MM.1S (cell line): Measurements from ENCODE around the gene TMC3.

ENCODE experiments used
- DNase-seq: peaks from one replicate; pipeline ENCODE4 v3.0.0-alpha.2; 2015
- H2AFZ ChIP-seq: fragments of 300-600 bp; sonication (generic); 2 replicates; pipeline ENCODE4 v1.6.0; 2016; ENCODE audit warnings: antibody characterized with exemption, low read length
- H3F3A ChIP-seq: fragments of 300-600 bp; sonication (generic); 2 replicates; pipeline ENCODE4 v1.6.1; 2016; ENCODE audit warnings: mild to moderate bottlenecking, antibody characterized with exemption, low read length, moderate library complexity, mixed read lengths; ENCODE audit not compliant: insufficient read depth
- H3K27ac ChIP-seq: fragments of 300-600 bp; sonication (generic); 2 replicates; pipeline ENCODE4 v1.5.1; 2016; ENCODE audit warnings: mild to moderate bottlenecking, low read length
- H3K27me3 ChIP-seq: fragments of 300-600 bp; sonication (generic); replicated peaks from 2 replicates; pipeline ENCODE4 v1.6.0; 2016; ENCODE audit warnings: low read length; ENCODE audit not compliant: insufficient read depth
- H3K36me3 ChIP-seq: fragments of 300-600 bp; sonication (generic); replicated peaks from 2 replicates; pipeline ENCODE4 v1.6.1; 2016; ENCODE audit warnings: mild to moderate bottlenecking, low read length, mixed read lengths; ENCODE audit not compliant: insufficient read depth
- H3K4me1 ChIP-seq: fragments of 300-600 bp; sonication (generic); 2 replicates; pipeline ENCODE4 v1.6.1; 2016; ENCODE audit warnings: low read length, mixed read lengths
- H3K4me2 ChIP-seq: fragments of 300-600 bp; sonication (generic); 2 replicates; pipeline ENCODE4 v1.6.0; 2016; ENCODE audit warnings: low read depth, low read length
- H3K4me3 ChIP-seq: fragments of 300-600 bp; sonication (generic); 2 replicates; pipeline ENCODE4 v1.5.1; 2016; ENCODE audit warnings: low read length, mixed read lengths
- H3K79me2 ChIP-seq: fragments of 300-600 bp; sonication (generic); 2 replicates; pipeline ENCODE4 v1.6.1; 2016; ENCODE audit warnings: mixed run types, low read length, mixed read lengths
- H3K9ac ChIP-seq: fragments of 300-600 bp; sonication (generic); 2 replicates; pipeline ENCODE4 v1.6.1; 2016; ENCODE audit warnings: low read length, mixed read lengths
- H3K9me2 ChIP-seq: fragments of 300-600 bp; sonication (generic); replicated peaks from 2 replicates; pipeline ENCODE4 v1.6.1; 2016; ENCODE audit warnings: mild to moderate bottlenecking, low read length, mixed read lengths; ENCODE audit not compliant: insufficient read depth
- H3K9me3 ChIP-seq: fragments of 300-600 bp; sonication (generic); replicated peaks from 2 replicates; pipeline ENCODE4 v1.6.1; 2016; ENCODE audit warnings: mild to moderate bottlenecking, low read length, mixed read lengths; ENCODE audit not compliant: insufficient read depth
- H4K20me1 ChIP-seq: fragments of 300-600 bp; sonication (generic); 2 replicates; pipeline ENCODE4 v1.6.1; 2016; ENCODE audit warnings: mild to moderate bottlenecking, low read length, moderate library complexity, mixed read lengths; ENCODE audit not compliant: insufficient read depth
- EZH2 ChIP-seq: fragments of 300-600 bp; sonication (generic); optimal IDR thresholded peaks from 2 replicates; pipeline ENCODE3; 2017; ENCODE audit warnings: low read depth, mild to moderate bottlenecking, antibody characterized with exemption, low read length, mixed read lengths
- EZH2phosphoT487 ChIP-seq: fragments of 300-600 bp; sonication (generic); IDR thresholded peaks from 2 replicates; pipeline ENCODE4 v1.6.1; 2018; ENCODE audit warnings: antibody characterized with exemption, low read length
- TF ChIP-seq, protein P1 (sequence below): fragments of 300-600 bp; sonication (generic); IDR thresholded peaks from 2 replicates; pipeline ENCODE4 v1.5.1; 2016; ENCODE audit warnings: antibody characterized with exemption, low read length, mixed read lengths

The TMC3 gene

DNA sequence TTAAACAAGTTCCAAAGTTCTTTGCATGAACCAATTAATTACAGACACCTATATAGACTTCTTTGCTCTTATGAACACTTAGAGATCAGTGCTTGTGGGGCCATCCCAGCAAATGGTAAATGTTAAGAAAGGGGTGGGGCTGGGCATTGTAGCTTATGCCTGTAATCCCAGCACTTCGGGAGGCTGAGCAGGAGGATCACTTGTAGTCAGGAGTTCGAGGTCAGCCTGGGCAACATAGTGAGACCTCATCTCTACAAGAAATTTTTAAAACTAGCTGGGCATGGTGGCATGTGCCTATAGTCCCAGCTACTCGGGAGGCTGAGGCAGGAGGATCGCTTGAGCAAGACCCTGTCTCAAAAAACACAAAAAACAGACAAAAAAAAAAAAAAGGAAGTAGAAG lies 30.6 kb downstream of the TMC3 start:
- Histone ChIP-seq H3F3A (no peaks in the 10 kb centered on the region), H2AFZ (no peak overlapping the region), H4K20me1 (no peaks in the 10 kb centered on the region), H3K27ac (no peak overlapping the region), H3K9me2 (no peaks in the 10 kb centered on the region), H3K4me2 (no peak overlapping the region), H3K9me3 (no peaks in the 10 kb centered on the region), H3K27me3 (no peaks in the 10 kb centered on the region), H3K36me3 (no peaks in the 10 kb centered on the region), H3K79me2 (no peaks in the 10 kb centered on the region), H3K4me1 (peaks cover 10% of the 10 kb centered on the region), H3K9ac (no peak overlapping the region), H3K4me3 (no peak overlapping the region)
- TF ChIP-seq EZH2 (no peak), EZH2phosphoT487 (no peak)
- TF ChIP-seq, protein P1, sequence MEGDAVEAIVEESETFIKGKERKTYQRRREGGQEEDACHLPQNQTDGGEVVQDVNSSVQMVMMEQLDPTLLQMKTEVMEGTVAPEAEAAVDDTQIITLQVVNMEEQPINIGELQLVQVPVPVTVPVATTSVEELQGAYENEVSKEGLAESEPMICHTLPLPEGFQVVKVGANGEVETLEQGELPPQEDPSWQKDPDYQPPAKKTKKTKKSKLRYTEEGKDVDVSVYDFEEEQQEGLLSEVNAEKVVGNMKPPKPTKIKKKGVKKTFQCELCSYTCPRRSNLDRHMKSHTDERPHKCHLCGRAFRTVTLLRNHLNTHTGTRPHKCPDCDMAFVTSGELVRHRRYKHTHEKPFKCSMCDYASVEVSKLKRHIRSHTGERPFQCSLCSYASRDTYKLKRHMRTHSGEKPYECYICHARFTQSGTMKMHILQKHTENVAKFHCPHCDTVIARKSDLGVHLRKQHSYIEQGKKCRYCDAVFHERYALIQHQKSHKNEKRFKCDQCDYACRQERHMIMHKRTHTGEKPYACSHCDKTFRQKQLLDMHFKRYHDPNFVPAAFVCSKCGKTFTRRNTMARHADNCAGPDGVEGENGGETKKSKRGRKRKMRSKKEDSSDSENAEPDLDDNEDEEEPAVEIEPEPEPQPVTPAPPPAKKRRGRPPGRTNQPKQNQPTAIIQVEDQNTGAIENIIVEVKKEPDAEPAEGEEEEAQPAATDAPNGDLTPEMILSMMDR, result no peak
- DNase-seq, result no peak

DNA sequence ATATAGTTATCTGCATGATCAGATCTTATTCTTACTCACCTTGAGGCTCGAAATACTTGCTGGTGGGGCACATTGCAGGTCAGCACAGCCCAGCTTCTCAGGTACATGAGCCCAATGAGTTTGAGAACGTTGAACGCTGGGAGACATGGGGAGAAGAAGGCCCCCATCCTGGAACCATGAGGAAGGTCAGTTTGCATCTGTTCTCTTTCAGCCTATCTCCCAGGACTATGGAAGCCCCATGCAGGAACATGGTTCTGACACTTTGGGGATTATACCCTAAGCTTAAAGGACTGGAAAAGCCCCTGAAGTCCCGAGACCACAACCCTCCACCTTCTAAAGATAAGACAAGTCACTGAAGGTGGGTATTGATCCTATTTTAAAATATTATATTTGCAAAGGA lies 32.7 kb downstream of the TMC3 start:
- TF ChIP-seq, protein P1, result no peak
- H3K36me3 ChIP-seq, result no peaks in the 10 kb centered on the region
- no peaks in the 10 kb centered on the region for H4K20me1 ChIP-seq
- H3K79me2 ChIP-seq, result no peaks in the 10 kb centered on the region
- no peak overlapping the region for H3K4me2 ChIP-seq
- H3K27me3 ChIP-seq, result no peaks in the 10 kb centered on the region
- no peak for DNase-seq
- H3K4me1 ChIP-seq, result no peaks in the 10 kb centered on the region
- no peak overlapping the region for H3K27ac ChIP-seq
- no peak overlapping the region for H2AFZ ChIP-seq
- H3K9me2 ChIP-seq, result no peaks in the 10 kb centered on the region
- H3F3A ChIP-seq, result no peaks in the 10 kb centered on the region
- no peaks in the 10 kb centered on the region for H3K9me3 ChIP-seq
- H3K4me3 ChIP-seq, result no peak overlapping the region
- no peak overlapping the region for H3K9ac ChIP-seq

DNA sequence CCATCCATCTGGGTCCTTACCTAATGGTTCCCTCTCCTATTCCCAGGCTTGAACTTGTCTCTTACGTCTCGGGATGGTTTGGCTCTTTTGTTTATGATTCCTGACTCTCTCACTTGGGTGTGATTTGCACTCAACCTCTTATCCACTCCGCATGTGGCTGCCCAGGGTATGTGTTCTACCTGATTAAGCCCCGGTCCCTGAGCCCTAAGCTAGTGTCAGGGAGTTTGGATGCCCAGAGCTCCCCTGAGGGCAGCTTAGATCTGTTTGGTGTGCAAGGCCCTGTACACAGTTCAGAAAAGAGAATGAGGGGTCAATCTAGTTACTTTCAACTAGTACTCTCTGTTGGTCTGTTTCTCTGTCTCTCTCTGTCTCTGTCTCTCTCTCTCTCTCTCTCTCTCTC lies 34.2 kb downstream of the TMC3 start:
- H3K9me3 ChIP-seq, result no peaks in the 10 kb centered on the region
- DNase-seq, result no peak
- no peaks in the 10 kb centered on the region for H3K9me2 ChIP-seq
- H3K4me2 ChIP-seq, result no peak overlapping the region
- H3K4me3 ChIP-seq, result no peak overlapping the region
- TF ChIP-seq EZH2phosphoT487, result no peak
- TF ChIP-seq, protein P1, result no peak
- TF ChIP-seq EZH2, result no peak
- no peaks in the 10 kb centered on the region for H3K27me3 ChIP-seq
- H3K36me3 ChIP-seq, result no peaks in the 10 kb centered on the region
- H3K27ac ChIP-seq, result no peak overlapping the region
- H3K4me1 ChIP-seq, result no peaks in the 10 kb centered on the region
- H4K20me1 ChIP-seq, result no peaks in the 10 kb centered on the region
- no peak overlapping the region for H3K9ac ChIP-seq
- H3F3A ChIP-seq, result no peaks in the 10 kb centered on the region
- no peak overlapping the region for H2AFZ ChIP-seq
- no peaks in the 10 kb centered on the region for H3K79me2 ChIP-seq

DNA sequence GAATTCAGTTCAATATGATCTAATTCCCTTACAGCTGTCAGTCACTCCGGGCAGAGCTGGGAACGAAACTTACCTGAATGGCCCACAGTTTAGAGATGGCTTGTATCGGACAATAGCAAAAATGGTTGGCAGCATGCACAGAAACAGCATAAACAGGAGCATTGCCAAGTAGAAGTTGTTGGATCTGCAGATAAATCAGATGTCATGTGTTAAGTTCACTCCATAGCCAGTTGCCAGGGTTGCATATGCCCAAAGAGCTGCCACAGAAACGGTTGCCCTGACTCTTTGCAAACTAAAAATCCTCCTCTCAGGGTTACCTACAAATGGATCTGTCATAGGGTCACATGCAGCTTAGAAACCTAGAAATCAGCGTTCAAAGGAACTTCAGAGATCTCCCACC lies 34.7 kb downstream of the TMC3 start:
- no peaks in the 10 kb centered on the region for H3K9me2 ChIP-seq
- H3K79me2 ChIP-seq, result no peaks in the 10 kb centered on the region
- no peak overlapping the region for H3K9ac ChIP-seq
- no peak overlapping the region for H3K27ac ChIP-seq
- no peaks in the 10 kb centered on the region for H3K36me3 ChIP-seq
- no peak overlapping the region for H3K4me2 ChIP-seq
- no peaks in the 10 kb centered on the region for H3K9me3 ChIP-seq
- no peaks in the 10 kb centered on the region for H3K4me1 ChIP-seq
- no peaks in the 10 kb centered on the region for H3K27me3 ChIP-seq
- no peak overlapping the region for H3K4me3 ChIP-seq
- H4K20me1 ChIP-seq, result no peaks in the 10 kb centered on the region
- no peaks in the 10 kb centered on the region for H3F3A ChIP-seq
- H2AFZ ChIP-seq, result no peak overlapping the region
- no peak for TF ChIP-seq EZH2
- TF ChIP-seq, protein P1, result no peak
- TF ChIP-seq EZH2phosphoT487, result no peak
- DNase-seq, result no peak
